Lower lobe of right lung (tissue), 2 donors: Measurements from ENCODE around the gene GALK2. TPM values are rescaled to one million over a fixed set of nuclear protein-coding genes. Genes with fewer than 3 reads are reported as not detected.

ENCODE experiments used
- ATAC-seq, 2 donors: fragments of 200-7000 bp; cut with Tn5 transposase; one replicate each; pipeline ENCODE4 v1.9.1; 2020 to 2022; ENCODE audit warnings: mild to moderate bottlenecking in 2 of 2, moderate library complexity in 2 of 2
- DNase-seq: peaks from one replicate; pipeline ENCODE4 v3.0.0-alpha.2; 2020
- H3K27ac ChIP-seq: fragments of 200-600 bp; one replicate; pipeline ENCODE4 v1.8.0; 2022
- H3K27me3 ChIP-seq: fragments of 200-600 bp; one replicate; pipeline ENCODE4 v1.8.0; 2022; ENCODE audit warnings: low read depth
- H3K36me3 ChIP-seq: fragments of 200-600 bp; one replicate; pipeline ENCODE4 v1.8.0; 2022; ENCODE audit warnings: mild to moderate bottlenecking
- H3K4me1 ChIP-seq: fragments of 200-600 bp; one replicate; pipeline ENCODE4 v1.8.0; 2022
- H3K4me3 ChIP-seq: fragments of 200-600 bp; one replicate; pipeline ENCODE4 v1.8.0; 2022; ENCODE audit warnings: mild to moderate bottlenecking
- H3K9me3 ChIP-seq: fragments of 200-600 bp; one replicate; pipeline ENCODE4 v1.8.0; 2022
- intact Hi-C: fragments of 100-400 bp; cut with DNase I; formaldehyde crosslinking; loops from one replicate; pipeline ENCODE4 v1.11.0; 2022
- total RNA-seq: library from RNA; stranded (reverse); fragmentation: NEBNext Ultra II Directional; extraction: Animal tissue kit (Norgen Biotek cat#: 25700); gene quantifications from one replicate; pipeline ENCODE4 v1.2.1, GENCODE V29; 2021
- TF ChIP-seq, protein P1 (sequence below): fragments of 200-600 bp; IDR thresholded peaks from one replicate; pipeline ENCODE4 v1.8.0; 2022; ENCODE audit warnings: antibody characterized with exemption, mild to moderate bottlenecking
- donor health status: DM: no; HTN: yes; CAD: no; lungs with severe emphysema.

Gene GALK2
- total RNA-seq, 1 donor from 2014 or later: 38.8 TPM

DNA sequence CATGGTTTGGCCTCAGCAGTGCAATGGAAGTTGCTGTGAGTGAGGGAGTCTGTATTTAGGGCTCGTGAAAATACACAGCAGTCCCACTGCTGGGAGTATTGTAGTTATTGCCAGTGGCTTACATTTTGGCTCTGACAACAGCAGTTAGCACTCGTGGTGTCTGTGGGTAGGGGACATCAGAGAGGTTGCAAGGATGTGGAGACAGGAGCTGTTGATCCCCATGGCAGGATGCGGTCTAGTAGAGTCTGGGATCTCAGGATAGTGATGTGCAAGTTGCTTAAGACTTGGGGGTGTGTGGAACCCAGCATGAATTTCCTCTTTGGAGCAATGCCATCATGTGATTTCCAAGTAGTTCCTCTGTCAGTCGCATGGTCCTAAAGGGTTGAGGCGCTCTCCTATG lies 59.9 kb downstream of the GALK2 start:
- Histone ChIP-seq H3K27me3 (no peaks in the 10 kb centered on the region), H3K4me3 (no peak overlapping the region), H3K9me3 (no peaks in the 10 kb centered on the region), H3K27ac (no peak overlapping the region), H3K4me1 (no peaks in the 10 kb centered on the region), H3K36me3 (peaks cover 13% of the 10 kb centered on the region)
- intact Hi-C loops: no loop called here
- TF ChIP-seq, protein P1, sequence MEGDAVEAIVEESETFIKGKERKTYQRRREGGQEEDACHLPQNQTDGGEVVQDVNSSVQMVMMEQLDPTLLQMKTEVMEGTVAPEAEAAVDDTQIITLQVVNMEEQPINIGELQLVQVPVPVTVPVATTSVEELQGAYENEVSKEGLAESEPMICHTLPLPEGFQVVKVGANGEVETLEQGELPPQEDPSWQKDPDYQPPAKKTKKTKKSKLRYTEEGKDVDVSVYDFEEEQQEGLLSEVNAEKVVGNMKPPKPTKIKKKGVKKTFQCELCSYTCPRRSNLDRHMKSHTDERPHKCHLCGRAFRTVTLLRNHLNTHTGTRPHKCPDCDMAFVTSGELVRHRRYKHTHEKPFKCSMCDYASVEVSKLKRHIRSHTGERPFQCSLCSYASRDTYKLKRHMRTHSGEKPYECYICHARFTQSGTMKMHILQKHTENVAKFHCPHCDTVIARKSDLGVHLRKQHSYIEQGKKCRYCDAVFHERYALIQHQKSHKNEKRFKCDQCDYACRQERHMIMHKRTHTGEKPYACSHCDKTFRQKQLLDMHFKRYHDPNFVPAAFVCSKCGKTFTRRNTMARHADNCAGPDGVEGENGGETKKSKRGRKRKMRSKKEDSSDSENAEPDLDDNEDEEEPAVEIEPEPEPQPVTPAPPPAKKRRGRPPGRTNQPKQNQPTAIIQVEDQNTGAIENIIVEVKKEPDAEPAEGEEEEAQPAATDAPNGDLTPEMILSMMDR: no peak
- DNase-seq: no peak
- ATAC-seq: peak in 1 of 2 donors; percentile 19

DNA sequence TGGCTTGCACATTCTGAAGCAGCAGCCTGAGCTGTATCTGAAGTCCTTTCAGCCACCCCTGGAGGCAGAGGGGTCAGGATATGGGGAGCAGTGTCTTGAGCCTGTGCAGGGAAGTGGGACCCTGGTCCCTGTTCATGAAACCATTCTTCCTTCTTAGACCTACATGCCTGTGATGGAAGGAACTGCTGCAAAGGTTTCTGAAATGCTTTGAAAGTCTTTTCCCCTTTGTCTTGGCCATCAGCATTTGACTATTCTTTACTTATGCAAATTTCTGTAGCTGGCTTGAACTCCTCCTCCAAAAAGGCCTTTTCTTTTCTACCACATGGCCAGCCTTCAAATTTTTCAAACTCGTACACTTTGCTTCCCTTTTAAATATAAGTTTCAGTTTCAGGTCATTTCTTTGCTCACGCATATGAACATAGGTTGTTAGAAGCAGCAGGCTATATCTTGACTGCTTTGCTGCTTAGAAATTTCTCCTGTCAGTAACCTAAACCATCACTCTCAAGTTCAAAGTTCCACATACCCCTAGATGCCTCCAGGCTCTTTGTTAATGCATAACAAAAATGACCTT lies 62.3 kb downstream of the GALK2 start:
- TF ChIP-seq, protein P1: no peak
- intact Hi-C loops: no loop called here
- no peak overlapping the region for H3K4me3 ChIP-seq
- H3K4me1 ChIP-seq: peaks cover 7% of the 10 kb centered on the region
- H3K9me3 ChIP-seq: no peaks in the 10 kb centered on the region
- no peaks in the 10 kb centered on the region for H3K27me3 ChIP-seq
- peaks cover 10% of the 10 kb centered on the region for H3K36me3 ChIP-seq
- ATAC-seq: no peak
- no peak for DNase-seq
- no peak overlapping the region for H3K27ac ChIP-seq

DNA sequence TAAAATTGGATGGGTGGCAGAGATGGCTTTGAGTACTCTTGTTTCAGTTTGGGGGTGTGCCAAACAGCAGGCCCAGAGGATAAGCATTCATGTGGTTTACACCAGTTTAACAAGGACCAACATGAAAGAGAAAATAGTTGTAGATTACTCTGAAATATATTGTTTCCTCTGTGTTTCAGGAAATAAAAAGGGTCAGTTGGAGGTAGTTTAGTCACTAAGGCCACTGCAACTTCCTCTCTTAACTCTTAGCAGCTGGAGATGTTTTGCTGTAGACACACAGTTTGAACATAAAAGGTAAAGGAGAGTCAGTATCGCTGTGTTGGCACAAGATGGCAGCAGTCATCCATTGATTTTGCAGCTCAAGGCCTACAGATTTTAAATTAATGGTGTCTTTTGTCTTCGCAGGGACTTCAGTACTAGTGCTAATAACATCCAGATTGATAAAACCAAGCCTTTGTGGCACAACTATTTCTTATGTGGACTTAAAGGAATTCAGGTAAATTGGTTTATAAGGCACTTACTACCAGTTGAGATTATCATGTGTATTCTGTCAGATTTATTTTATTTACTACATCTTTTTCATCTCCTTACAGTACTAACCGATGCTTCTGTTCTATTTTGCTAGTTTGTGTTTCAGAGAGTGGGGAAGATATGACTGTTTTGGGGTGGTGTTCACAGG lies 65.5 kb downstream of the GALK2 start:
- DNase-seq: no peak
- TF ChIP-seq, protein P1: peak; percentile 69

DNA sequence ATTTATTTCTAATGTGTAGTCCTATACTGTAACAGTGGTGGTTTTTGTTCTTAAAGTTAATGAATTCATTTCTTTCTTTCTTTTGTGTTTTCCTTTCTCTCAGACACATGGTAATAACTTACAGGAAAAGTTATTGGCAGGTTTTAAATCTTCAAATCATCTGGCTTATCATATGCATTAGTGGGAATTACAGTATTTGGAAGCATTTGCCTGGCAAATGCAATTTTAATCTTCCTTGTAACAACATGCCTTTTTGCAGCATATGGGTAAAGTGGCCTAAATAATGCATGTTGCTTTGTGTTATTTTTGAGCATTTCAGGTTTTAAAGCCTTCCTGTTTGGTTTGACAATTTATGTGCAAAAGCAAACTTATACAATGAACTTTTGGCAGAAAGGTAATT lies 66.8 kb downstream of the GALK2 start:
- ATAC-seq: no peak
- Histone ChIP-seq H3K4me3 (no peak overlapping the region), H3K4me1 (peaks cover 7% of the 10 kb centered on the region), H3K27me3 (no peaks in the 10 kb centered on the region), H3K9me3 (no peaks in the 10 kb centered on the region), H3K27ac (no peak overlapping the region), H3K36me3 (peaks cover 1% of the 10 kb centered on the region)
- intact Hi-C loops: loop anchor here (5.0 kb wide), 1 partner anchor 185 kb away; the partner anchor contains the start of gene FGF7
- TF ChIP-seq, protein P1: no peak
- DNase-seq: no peak

More for the DNA sequence above, 65.5 kb downstream of the GALK2 start:
- Histone ChIP-seq H3K4me3 (no peak overlapping the region), H3K27ac (no peak overlapping the region), H3K4me1 (peaks cover 7% of the 10 kb centered on the region), H3K27me3 (no peaks in the 10 kb centered on the region), H3K9me3 (no peaks in the 10 kb centered on the region), H3K36me3 (peaks cover 10% of the 10 kb centered on the region)
- peak; percentile 64 to 85 for ATAC-seq
- intact Hi-C loops: loop anchor here (5.0 kb wide), 1 partner anchor 187 kb away; the partner anchor contains the start of gene FGF7

DNA sequence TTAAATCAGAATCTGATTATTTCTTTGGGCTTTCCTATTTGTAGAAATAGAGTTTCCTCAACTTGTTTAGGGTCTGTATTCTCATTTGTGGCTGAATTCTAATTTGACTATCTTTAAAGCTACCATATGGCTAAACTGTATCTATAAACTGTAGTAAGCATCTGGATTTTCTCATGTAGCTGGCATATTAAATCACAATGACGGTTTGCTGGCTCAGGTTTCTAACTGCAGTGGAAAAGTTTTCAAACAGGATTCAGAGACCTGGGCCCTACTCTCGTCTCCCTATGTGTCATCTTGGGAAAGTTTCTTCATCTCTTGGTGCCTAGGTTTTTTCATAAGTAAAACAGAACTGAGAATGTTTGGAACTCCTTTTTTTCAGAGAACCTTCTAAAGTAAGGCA lies 68.3 kb downstream of the GALK2 start:
- intact Hi-C loops: loop anchor here (5.0 kb wide), 1 partner anchor 184 kb away; the partner anchor contains the start of gene FGF7
- H3K4me1 ChIP-seq: peaks cover 7% of the 10 kb centered on the region
- DNase-seq: no peak
- H3K36me3 ChIP-seq: peaks cover 7% of the 10 kb centered on the region
- no peak overlapping the region for H3K4me3 ChIP-seq
- H3K27me3 ChIP-seq: no peaks in the 10 kb centered on the region
- no peaks in the 10 kb centered on the region for H3K9me3 ChIP-seq
- H3K27ac ChIP-seq: no peak overlapping the region
- no peak for ATAC-seq
- TF ChIP-seq, protein P1: no peak
